HFF-Myc (cell line): Measurements from ENCODE around the gene TEAD1.

ENCODE experiments used
- DNase-seq: peaks from one replicate; pipeline ENCODE4 v3.0.0-alpha.2; 2011; ENCODE audit warnings: low read depth; ENCODE audit errors: extremely low read depth
- H3K4me3 ChIP-seq: replicated peaks from 2 replicates; pipeline ENCODE4 v1.5.1; 2011; ENCODE audit warnings: low read depth, mild to moderate bottlenecking, control low read depth, low read length
- TF ChIP-seq, protein P1 (sequence below): IDR thresholded peaks from 2 replicates; pipeline ENCODE4 v1.5.1; 2012; ENCODE audit warnings: mild to moderate bottlenecking, low read depth, low read length, control low read depth; ENCODE audit errors: missing control alignments

The TEAD1 gene

GRCh38 chr11:12719221-12719620 lies 45.0 kb downstream of the TEAD1 start:
- H3K4me3 ChIP-seq = no peak overlapping the region
- TF ChIP-seq, protein P1, sequence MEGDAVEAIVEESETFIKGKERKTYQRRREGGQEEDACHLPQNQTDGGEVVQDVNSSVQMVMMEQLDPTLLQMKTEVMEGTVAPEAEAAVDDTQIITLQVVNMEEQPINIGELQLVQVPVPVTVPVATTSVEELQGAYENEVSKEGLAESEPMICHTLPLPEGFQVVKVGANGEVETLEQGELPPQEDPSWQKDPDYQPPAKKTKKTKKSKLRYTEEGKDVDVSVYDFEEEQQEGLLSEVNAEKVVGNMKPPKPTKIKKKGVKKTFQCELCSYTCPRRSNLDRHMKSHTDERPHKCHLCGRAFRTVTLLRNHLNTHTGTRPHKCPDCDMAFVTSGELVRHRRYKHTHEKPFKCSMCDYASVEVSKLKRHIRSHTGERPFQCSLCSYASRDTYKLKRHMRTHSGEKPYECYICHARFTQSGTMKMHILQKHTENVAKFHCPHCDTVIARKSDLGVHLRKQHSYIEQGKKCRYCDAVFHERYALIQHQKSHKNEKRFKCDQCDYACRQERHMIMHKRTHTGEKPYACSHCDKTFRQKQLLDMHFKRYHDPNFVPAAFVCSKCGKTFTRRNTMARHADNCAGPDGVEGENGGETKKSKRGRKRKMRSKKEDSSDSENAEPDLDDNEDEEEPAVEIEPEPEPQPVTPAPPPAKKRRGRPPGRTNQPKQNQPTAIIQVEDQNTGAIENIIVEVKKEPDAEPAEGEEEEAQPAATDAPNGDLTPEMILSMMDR = no peak
- DNase-seq = no peak

DNA sequence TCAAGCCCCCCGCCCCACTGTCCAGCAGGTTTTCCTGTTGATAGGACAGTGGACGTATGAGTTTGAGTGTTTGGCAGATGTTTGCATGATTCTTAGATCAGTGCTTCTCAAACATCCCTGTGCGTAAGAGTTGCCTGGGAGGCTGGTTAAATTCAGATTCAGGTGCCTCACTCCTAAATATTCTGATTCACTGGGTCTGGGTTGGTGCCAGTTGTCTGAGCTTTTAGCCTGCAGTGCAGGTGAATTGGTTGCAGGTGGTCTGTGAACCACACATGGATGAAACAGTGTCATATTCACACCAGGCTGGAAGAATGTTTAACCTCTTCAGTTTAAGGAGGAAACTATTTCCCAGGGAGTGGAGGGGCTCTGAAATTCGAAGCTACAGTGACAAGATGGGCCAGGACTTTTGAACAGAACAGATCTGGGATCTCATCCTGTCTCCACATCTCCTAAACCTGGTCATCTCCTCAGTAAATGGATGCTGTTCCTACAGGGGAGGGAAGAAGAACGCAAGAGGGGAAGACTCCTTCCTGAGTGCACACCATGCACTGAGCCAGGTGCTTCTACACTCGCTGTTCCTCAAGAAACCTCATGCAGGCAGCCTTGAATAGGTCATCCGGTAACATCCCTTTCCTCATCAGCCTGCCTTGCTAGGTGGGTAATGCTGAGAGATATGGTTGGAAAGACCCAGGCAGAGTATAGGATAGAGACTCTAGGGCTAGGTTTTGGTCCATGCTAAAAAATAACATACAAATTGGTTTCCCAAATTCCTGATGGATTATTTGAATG lies 47.8 kb downstream of the TEAD1 start:
- no peak overlapping the region for H3K4me3 ChIP-seq
- no peak for DNase-seq
- TF ChIP-seq, protein P1 = no peak

- DNase-seq = peak; percentile 46
- TF ChIP-seq, protein P1 = no peak
- H3K4me3 ChIP-seq = no peak overlapping the region
Measured at GRCh38 chr11:12723421-12724300, 49.4 kb downstream of the TEAD1 start.

DNA sequence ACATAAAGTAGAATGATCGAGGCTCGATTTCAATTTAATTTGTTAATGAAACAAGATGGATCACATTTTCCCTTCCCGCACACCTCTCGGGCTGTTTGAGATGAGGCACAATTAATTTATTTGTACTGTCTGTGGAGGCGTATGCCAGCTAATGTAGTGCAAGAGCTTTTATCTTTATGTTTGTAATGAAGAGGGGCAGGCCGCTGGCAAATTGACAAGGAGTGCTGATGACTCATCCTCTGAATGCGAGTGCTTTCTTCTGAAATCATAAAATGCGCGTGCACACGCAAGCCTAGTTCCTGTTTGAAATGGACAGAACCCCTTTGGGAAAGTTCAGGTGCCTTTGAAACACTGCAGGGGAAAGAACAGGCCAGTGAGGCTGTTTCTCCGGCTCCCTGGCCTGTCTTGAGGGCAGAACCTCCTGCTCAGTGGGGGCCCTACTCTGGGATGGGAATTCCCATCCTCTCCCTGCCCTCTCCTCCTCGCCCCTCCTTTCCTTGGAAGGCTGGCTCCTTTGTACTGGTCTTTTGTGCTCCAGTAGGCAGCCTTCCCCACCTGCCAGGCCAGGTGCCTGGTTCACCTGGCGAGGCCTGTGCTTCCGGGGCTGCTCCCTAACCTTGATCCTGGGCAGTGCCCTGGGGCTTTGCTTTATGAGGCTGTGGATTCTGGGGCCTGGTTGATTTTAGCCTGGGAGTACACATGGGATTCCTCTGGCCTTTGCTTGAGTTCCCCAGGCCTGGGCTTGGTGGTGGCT lies 50.3 kb downstream of the TEAD1 start:
- DNase-seq = peak; percentile 88
- 0 out of 2 replicates have a peak overlapping the region, but pooled peaks have one; percentile 8 for H3K4me3 ChIP-seq
- TF ChIP-seq, protein P1 = no peak

DNA sequence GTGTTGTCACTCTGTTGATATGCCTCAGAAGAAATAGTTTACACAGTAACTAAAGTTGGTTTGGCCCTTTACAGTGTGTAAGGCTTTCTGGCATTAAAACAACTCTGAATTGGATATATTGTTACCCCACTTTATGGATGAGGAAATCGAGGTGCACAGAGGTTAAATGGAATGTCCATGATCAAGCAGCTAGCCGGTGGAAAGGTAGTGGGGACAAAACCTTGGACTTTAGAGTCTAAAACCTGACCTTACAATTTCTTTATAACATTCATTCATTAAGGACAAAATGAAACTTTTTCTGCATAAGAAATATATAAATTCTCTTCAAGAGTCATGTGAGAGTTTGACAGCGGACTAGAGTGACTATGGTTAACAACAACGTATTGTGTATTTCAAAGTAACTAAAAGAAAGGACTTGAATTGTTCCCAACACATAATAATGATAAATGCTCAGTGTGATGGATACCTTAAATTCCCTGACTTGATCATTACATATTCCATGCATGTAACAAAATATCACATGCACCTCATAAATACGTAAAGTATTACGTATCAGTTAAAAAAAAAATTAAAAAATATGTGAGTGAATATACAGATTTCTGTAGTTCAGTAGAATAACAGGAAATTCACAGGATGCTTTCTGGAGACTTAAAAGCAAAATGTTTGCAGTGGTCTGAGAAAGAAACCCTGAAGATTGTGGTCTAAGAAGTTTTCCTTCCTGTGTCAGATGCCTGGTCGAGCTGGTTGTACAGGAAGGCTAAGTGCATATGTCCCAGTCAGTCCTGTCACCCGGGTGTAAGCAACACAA lies 51.0 kb downstream of the TEAD1 start:
- TF ChIP-seq, protein P1 = no peak

More for the DNA sequence above, 51.0 kb downstream of the TEAD1 start:
- no peak for DNase-seq
- H3K4me3 ChIP-seq = no peak overlapping the region
